Kidney epithelial cell (primary cell): ENCODE results near the gene DDR1. TPM values are rescaled to one million over a fixed set of nuclear protein-coding genes. Genes with fewer than 3 reads are reported as not detected.
"Not testable (repeated sequence)": the region's sequence is repeated elsewhere in the genome, so short reads cannot be mapped to it uniquely, and the experiment has no call there.

Source experiments
- DNase-seq: peaks from one replicate; pipeline ENCODE4 v3.0.0-alpha.2; 2010; ENCODE audit warnings: low read depth
- H3K27me3 ChIP-seq: 2 replicates; pipeline ENCODE4 v1.6.0; 2011; ENCODE audit warnings: low read length; ENCODE audit not compliant: control insufficient read depth, insufficient read depth
- H3K36me3 ChIP-seq: 2 replicates; pipeline ENCODE4 v1.5.1; 2011; ENCODE audit warnings: low read length; ENCODE audit not compliant: control insufficient read depth, insufficient read depth
- H3K4me3 ChIP-seq: 2 replicates; pipeline ENCODE4 v1.5.1; 2011; ENCODE audit warnings: low read depth, mild to moderate bottlenecking, control low read depth, low read length
- CTCF ChIP-seq: IDR thresholded peaks from 2 replicates; pipeline ENCODE4 v1.5.1; 2011; ENCODE audit warnings: mild to moderate bottlenecking, moderate library complexity, low read length, control low read depth, inconsistent platforms; ENCODE audit not compliant: insufficient read depth, poor library complexity, severe bottlenecking
- total RNA-seq: library from RNA; depleted of rRNA; stranded (reverse); fragments of >200 nt; gene quantifications from 2 replicates; pipeline ENCODE4 v1.2.3, GENCODE V29; 2015

DDR1 gene
- total RNA-seq, 1 donor from 2014 or later, result 171 TPM

- peaks cover 3% of the 10 kb centered on the region for H3K27me3 ChIP-seq
- no peaks in the 10 kb centered on the region for H3K36me3 ChIP-seq
- DNase-seq, result no peak
- TF ChIP-seq CTCF, result no peak
- H3K4me3 ChIP-seq, result no peak overlapping the region
Observed at GRCh38 chr6:30857112-30857511, 27.2 kb upstream of the DDR1 start.

GRCh38 chr6:30857549-30857948 lies 26.8 kb upstream of the DDR1 start:
- no peak overlapping the region for H3K4me3 ChIP-seq
- no peak for TF ChIP-seq CTCF

GRCh38 chr6:30859726-30860125 lies 24.6 kb upstream of the DDR1 start:
- not testable (repeated sequence) for DNase-seq, H3K27me3 ChIP-seq, H3K4me3 ChIP-seq, H3K36me3 ChIP-seq

More at GRCh38 chr6:30857549-30857948, 26.8 kb upstream of the DDR1 start:
- DNase-seq, result no peak
- Histone ChIP-seq H3K27me3 (peaks cover 3% of the 10 kb centered on the region), H3K36me3 (no peaks in the 10 kb centered on the region)

- TF ChIP-seq CTCF, result no peak
- Histone ChIP-seq H3K27me3 (peaks cover 3% of the 10 kb centered on the region), H3K4me3 (no peak overlapping the region), H3K36me3 (no peaks in the 10 kb centered on the region)
- DNase-seq, result no peak
Observed at GRCh38 chr6:30861257-30862048, 22.9 kb upstream of the DDR1 start.

- Histone ChIP-seq H3K4me3 (no peak overlapping the region), H3K27me3 (no peaks in the 10 kb centered on the region), H3K36me3 (no peaks in the 10 kb centered on the region)
- DNase-seq, result no peak
- no peak for TF ChIP-seq CTCF
Observed at GRCh38 chr6:30862156-30862875, 22.0 kb upstream of the DDR1 start.

GRCh38 chr6:30864325-30864724 lies 20.0 kb upstream of the DDR1 start:
- Histone ChIP-seq H3K36me3 (no peaks in the 10 kb centered on the region), H3K27me3 (no peaks in the 10 kb centered on the region), H3K4me3 (no peak overlapping the region)
- DNase-seq, result no peak
- TF ChIP-seq CTCF, result no peak

GRCh38 chr6:30869241-30869749 lies 15.0 kb upstream of the DDR1 start:
- not testable (repeated sequence) for H3K36me3 ChIP-seq, H3K27me3 ChIP-seq, DNase-seq, H3K4me3 ChIP-seq
